NCI-H2227 treated with DMSO at 0.1 percent for 48 hours (cell line): ENCODE data around the gene RBM38.
"Not testable (repeated sequence)": the region's sequence is repeated elsewhere in the genome, so short reads cannot be mapped to it uniquely, and the experiment has no call there.

ENCODE experiments used
- DNase-seq: peaks from one replicate; lab custom pipeline; 2025; lab: John Stamatoyannopoulos, UW

RBM38 gene

GRCh38 chr20:57419479-57419878 lies 28.3 kb downstream of the RBM38 start:
- DNase-seq: not testable (repeated sequence)

DNA sequence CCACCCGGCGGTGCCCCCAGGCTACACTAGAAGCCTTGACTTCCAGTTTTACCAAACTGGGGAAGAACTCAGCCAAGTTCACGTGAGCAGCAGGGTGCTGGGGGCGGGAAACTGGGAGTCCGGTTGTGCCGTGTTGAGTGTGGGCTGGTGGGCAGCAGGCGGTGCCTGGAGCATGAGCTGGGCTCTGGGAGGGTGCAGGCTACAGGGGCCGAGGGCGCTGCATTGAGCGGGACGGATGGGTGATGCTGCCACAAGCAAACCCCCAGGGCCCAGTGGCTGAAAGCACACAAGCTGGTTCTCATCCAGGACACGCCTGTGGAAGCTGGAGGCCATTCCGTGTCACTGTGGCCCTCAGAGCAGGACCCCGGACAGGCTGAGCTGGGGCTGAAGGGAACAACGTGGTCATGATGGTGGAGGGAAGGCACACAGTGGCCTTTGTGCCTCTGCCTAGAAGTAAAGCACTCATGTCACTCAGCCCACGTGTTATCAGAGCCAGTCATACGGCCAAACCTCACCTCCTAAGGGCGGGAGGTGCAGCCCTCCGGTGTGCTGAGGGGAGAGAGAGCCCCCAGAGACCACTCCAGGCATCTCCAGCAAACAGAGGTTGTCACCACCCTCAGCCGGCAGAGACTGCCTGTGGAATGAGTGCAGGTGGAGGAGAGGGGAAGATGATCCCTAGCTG lies 29.5 kb downstream of the RBM38 start:
- DNase-seq: no peak

DNA sequence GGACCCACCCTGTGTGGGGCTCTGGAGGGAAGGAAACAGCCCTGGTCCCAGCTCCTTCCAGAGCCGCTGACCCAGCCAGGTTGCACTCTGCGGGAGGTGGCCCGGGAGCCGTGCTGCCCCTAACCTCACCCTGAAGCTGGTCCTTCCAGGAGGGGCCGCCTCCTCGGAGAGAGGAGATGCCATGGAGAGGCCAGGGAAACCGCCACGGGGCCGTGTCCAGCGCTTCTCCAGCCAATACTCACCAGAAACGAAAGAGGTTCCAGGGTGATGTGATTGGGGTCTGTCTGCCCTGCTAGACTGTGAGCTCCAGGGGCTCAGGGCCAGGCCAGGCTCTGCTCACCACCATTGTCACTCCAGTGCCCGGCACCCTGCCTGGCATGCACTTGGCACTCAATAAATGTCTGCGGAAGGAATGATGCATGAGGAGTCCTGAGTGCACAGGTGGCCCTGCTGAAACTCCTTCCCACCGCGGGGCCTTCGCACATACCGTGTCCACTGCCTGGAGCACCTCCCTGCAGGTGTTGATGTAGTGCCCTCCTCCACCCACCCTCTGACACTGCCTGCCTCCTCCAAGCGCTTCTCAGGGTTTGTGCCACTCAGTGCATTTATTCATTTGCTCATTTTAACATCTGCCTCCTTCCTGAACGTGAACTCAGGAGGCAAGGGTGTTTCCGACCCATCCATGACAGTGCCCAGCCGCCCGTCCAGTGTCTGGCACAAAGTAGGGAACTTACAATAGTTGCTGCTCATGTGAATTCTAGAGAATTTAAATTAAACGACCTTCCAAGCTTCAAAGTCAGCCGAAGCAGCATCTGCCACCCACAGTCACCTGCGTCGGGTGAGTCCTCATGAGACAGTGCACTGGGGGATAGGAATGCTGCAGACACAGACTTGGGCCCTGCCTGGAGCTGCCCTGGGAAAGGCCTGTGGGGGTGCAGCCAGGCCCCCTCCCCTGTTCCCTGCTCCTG lies 30.3 kb downstream of the RBM38 start:
- no peak for DNase-seq

- no peak for DNase-seq
Measured at GRCh38 chr20:57422254-57422653, 31.1 kb downstream of the RBM38 start.

DNA sequence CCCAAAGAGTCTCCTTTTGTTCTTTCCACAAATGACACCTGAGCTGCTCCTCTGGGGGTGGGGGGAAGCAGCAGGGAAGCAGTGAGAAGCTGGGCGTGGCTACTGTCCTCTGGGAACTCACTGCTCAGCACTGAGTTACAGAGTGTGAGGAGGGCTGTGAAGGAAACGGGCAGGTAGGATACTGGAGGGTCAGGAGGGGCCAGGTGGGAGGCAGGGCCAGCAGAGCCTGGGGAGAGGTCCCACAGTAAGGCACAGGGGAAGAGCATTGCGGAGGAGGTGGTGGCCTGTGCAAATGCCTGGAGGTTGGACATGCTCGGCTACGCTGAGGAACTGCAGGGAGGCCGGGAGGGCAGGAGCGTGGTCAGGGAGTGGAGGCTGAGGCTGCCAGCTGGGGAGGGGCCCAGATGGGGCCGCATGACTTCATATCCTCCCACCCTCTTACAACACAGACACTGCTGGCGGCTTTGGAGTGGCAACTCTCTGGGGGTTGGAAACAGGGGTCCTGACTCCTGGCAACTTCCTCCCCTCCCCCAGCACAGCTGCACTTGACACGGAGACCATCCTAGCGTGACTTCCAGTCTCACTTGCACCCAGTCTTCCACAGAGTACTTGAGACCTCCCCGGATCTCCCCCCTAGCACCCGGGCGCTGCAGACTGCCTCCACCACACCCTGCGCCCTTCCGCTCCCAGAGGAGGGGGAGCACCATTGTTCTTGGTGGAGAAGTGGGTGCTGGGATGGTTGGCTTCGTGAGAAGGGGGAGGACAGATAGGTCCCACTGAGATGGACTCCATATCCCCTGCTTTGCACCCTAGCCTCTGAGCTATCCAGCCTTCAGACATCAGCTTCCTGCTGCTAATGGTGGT lies 34.2 kb downstream of the RBM38 start:
- no peak for DNase-seq

DNA sequence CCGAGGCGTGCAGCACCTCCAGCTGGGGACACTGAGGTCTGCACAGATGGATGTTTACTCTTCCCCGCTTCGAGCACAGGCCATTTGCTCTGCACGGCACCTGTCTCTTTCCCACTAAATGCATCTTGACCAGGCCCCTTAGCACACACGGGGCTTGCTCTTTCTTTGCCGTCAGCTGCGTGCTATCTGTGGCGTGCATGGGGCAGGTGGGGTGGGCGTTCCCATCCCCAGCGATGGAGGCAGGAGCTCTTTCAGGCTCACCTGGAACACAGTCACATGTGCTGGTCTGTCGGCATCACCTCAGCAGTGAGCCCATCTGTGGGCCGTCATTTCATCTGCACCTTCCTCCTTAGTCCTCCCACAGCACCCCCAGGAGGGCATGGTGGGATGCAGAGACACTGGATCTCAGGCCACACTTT lies 35.1 kb downstream of the RBM38 start:
- DNase-seq: no peak

DNA sequence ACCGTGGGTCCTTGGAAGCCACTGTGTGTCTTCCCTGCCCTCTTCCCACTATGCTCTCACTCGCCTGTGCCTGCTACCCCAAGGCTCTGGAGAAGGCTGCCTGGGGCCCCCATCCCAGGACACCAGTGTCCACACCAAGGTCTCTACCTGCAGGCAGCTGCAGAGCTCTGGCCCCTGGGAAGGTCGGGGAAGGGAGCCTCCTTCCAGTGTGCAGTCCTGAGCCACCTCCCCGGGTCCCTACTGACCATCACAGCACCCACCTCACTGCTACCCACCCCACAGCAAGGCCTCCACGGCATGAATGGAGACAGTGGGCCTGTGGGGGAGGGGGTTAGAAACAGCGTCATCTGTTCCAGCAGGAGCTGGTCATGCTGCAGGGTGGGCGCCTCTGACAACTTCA lies 35.6 kb downstream of the RBM38 start:
- no peak for DNase-seq

GRCh38 chr20:57428324-57429158 lies 37.3 kb downstream of the RBM38 start:
- DNase-seq: no peak

- DNase-seq: no peak
Measured at GRCh38 chr20:57429159-57429496, 37.9 kb downstream of the RBM38 start.

- no peak for DNase-seq
Measured at GRCh38 chr20:57429580-57430200, 38.5 kb downstream of the RBM38 start.

DNA sequence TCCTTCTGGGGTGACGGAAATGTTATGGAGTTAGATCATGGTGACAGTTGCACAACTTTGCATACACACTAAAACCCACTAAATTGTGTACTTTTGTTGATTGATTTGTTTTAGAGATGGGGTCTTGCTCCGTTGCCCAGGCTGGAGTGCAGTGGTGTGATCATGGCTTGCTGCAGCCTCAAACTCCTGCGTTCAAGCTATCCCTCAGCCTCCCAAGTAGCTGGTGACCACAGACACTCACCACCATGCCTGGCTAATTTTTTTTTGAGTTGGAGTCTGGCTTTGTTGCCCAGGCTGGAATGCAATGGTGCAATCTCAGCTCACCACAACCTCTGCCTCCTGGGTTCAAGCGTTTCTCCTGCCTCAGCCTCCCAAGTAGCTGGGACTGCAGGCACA lies 39.0 kb downstream of the RBM38 start:
- not testable (repeated sequence) for DNase-seq

GRCh38 chr20:57431539-57431835 lies 40.3 kb downstream of the RBM38 start:
- DNase-seq: no peak

- DNase-seq: no peak
Measured at GRCh38 chr20:57432480-57432861, 41.3 kb downstream of the RBM38 start.

- DNase-seq: no peak
Measured at GRCh38 chr20:57432862-57433491, 41.8 kb downstream of the RBM38 start.

DNA sequence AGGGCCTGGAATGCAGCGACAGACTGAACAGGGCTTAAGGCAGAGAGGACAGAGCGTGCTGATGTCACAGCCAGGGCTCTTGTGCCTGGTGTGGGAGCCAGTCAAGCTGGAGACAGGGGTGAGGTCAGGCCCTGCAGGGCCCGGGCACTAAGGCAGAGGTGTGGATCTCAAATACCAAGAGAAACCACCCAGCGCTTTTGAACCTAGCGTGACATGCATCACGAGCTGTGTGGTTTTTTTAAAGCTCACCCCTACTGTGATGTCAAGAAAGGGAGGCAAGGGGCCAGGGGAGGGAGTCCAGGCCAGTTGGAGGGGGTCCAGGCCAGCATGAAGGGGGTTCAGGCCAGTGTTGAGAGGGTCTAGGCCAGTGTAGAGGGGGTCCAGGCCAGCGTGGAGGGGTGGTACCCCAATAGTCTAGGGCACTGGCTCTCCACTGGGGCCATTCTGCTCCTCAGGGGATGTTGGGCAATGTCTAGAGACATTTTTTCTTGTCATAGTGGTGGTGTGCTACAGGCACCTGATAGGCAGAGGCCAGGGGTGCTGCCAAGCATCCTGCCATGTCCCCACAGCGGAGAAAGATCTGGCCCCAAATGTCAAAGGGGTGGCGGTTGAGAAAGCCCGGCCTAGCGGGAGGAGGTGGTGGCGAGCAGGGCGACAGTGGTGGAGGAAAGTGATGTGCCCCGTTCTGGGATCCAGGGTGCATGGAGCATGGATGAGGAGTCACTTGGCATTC lies 42.6 kb downstream of the RBM38 start:
- DNase-seq: no peak

- no peak for DNase-seq
Measured at GRCh38 chr20:57434390-57434700, 43.1 kb downstream of the RBM38 start.

DNA sequence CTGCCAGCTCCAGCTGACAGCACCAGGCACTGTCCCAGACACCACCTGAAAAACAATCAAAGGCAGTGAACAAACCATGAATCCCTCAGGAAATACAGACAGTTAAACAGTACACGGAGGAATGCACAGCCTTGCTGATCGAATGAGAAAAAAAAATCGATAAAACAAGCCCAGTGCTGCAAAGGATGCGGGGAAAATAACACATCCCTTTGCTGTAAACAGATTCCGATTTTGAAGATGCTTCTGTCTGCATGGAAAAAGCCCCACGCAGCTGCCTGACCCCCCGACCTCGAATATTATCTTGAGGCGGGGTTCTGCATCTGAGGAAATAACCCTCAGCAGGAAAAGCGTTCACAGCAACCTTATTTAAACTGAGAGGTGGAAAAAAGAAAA lies 43.9 kb downstream of the RBM38 start:
- no peak for DNase-seq

- DNase-seq: peak; percentile 38
Measured at GRCh38 chr20:57435498-57436222, 44.5 kb downstream of the RBM38 start.

- no peak for DNase-seq
Measured at GRCh38 chr20:57436223-57436545, 45.0 kb downstream of the RBM38 start.

GRCh38 chr20:57437267-57437666 lies 46.1 kb downstream of the RBM38 start:
- no peak for DNase-seq
